MM.1S (cell line): ENCODE data around the gene CAMK2A.

Experiments
- DNase-seq: peaks from one replicate; pipeline ENCODE4 v3.0.0-alpha.2; 2015
- H2AFZ ChIP-seq: fragments of 300-600 bp; sonication (generic); 2 replicates; pipeline ENCODE4 v1.6.0; 2016; ENCODE audit warnings: antibody characterized with exemption, low read length
- H3F3A ChIP-seq: fragments of 300-600 bp; sonication (generic); 2 replicates; pipeline ENCODE4 v1.6.1; 2016; ENCODE audit warnings: mild to moderate bottlenecking, antibody characterized with exemption, low read length, moderate library complexity, mixed read lengths; ENCODE audit not compliant: insufficient read depth
- H3K27ac ChIP-seq: fragments of 300-600 bp; sonication (generic); 2 replicates; pipeline ENCODE4 v1.5.1; 2016; ENCODE audit warnings: mild to moderate bottlenecking, low read length
- H3K27me3 ChIP-seq: fragments of 300-600 bp; sonication (generic); replicated peaks from 2 replicates; pipeline ENCODE4 v1.6.0; 2016; ENCODE audit warnings: low read length; ENCODE audit not compliant: insufficient read depth
- H3K36me3 ChIP-seq: fragments of 300-600 bp; sonication (generic); replicated peaks from 2 replicates; pipeline ENCODE4 v1.6.1; 2016; ENCODE audit warnings: mild to moderate bottlenecking, low read length, mixed read lengths; ENCODE audit not compliant: insufficient read depth
- H3K4me1 ChIP-seq: fragments of 300-600 bp; sonication (generic); 2 replicates; pipeline ENCODE4 v1.6.1; 2016; ENCODE audit warnings: low read length, mixed read lengths
- H3K4me2 ChIP-seq: fragments of 300-600 bp; sonication (generic); 2 replicates; pipeline ENCODE4 v1.6.0; 2016; ENCODE audit warnings: low read depth, low read length
- H3K4me3 ChIP-seq: fragments of 300-600 bp; sonication (generic); 2 replicates; pipeline ENCODE4 v1.5.1; 2016; ENCODE audit warnings: low read length, mixed read lengths
- H3K79me2 ChIP-seq: fragments of 300-600 bp; sonication (generic); 2 replicates; pipeline ENCODE4 v1.6.1; 2016; ENCODE audit warnings: mixed run types, low read length, mixed read lengths
- H3K9ac ChIP-seq: fragments of 300-600 bp; sonication (generic); 2 replicates; pipeline ENCODE4 v1.6.1; 2016; ENCODE audit warnings: low read length, mixed read lengths
- H3K9me2 ChIP-seq: fragments of 300-600 bp; sonication (generic); replicated peaks from 2 replicates; pipeline ENCODE4 v1.6.1; 2016; ENCODE audit warnings: mild to moderate bottlenecking, low read length, mixed read lengths; ENCODE audit not compliant: insufficient read depth
- H3K9me3 ChIP-seq: fragments of 300-600 bp; sonication (generic); replicated peaks from 2 replicates; pipeline ENCODE4 v1.6.1; 2016; ENCODE audit warnings: mild to moderate bottlenecking, low read length, mixed read lengths; ENCODE audit not compliant: insufficient read depth
- H4K20me1 ChIP-seq: fragments of 300-600 bp; sonication (generic); 2 replicates; pipeline ENCODE4 v1.6.1; 2016; ENCODE audit warnings: mild to moderate bottlenecking, low read length, moderate library complexity, mixed read lengths; ENCODE audit not compliant: insufficient read depth
- CTCF ChIP-seq: fragments of 300-600 bp; sonication (generic); IDR thresholded peaks from 2 replicates; pipeline ENCODE4 v1.5.1; 2016; ENCODE audit warnings: antibody characterized with exemption, low read length, mixed read lengths
- EZH2 ChIP-seq: fragments of 300-600 bp; sonication (generic); optimal IDR thresholded peaks from 2 replicates; pipeline ENCODE3; 2017; ENCODE audit warnings: low read depth, mild to moderate bottlenecking, antibody characterized with exemption, low read length, mixed read lengths
- EZH2phosphoT487 ChIP-seq: fragments of 300-600 bp; sonication (generic); IDR thresholded peaks from 2 replicates; pipeline ENCODE4 v1.6.1; 2018; ENCODE audit warnings: antibody characterized with exemption, low read length

CAMK2A gene

GRCh38 chr5:150245111-150245789 lies 44.3 kb downstream of the CAMK2A start:
- no peak for TF ChIP-seq CTCF
- TF ChIP-seq EZH2 = no peak
- TF ChIP-seq EZH2phosphoT487 = no peak
- Histone ChIP-seq H3K9me3 (no peaks in the 10 kb centered on the region), H3K9ac (no peak overlapping the region), H3K9me2 (no peaks in the 10 kb centered on the region), H3K36me3 (no peaks in the 10 kb centered on the region), H3F3A (no peaks in the 10 kb centered on the region), H3K27me3 (no peaks in the 10 kb centered on the region), H3K27ac (no peak overlapping the region), H3K4me3 (no peak overlapping the region), H3K4me2 (no peak overlapping the region), H4K20me1 (no peaks in the 10 kb centered on the region), H3K4me1 (no peaks in the 10 kb centered on the region), H3K79me2 (no peaks in the 10 kb centered on the region), H2AFZ (no peak overlapping the region)
- no peak for DNase-seq

- no peak overlapping the region for H3K27ac ChIP-seq
- no peak for TF ChIP-seq EZH2
- TF ChIP-seq EZH2phosphoT487 = no peak
- TF ChIP-seq CTCF = no peak
- H3K9ac ChIP-seq = no peak overlapping the region
- no peak overlapping the region for H3K4me3 ChIP-seq
- H3K36me3 ChIP-seq = no peaks in the 10 kb centered on the region
- no peak for DNase-seq
- H3K79me2 ChIP-seq = no peaks in the 10 kb centered on the region
- H2AFZ ChIP-seq = no peak overlapping the region
- no peaks in the 10 kb centered on the region for H4K20me1 ChIP-seq
- H3K4me2 ChIP-seq = no peak overlapping the region
- no peaks in the 10 kb centered on the region for H3K4me1 ChIP-seq
- no peaks in the 10 kb centered on the region for H3K9me3 ChIP-seq
- no peaks in the 10 kb centered on the region for H3K9me2 ChIP-seq
- H3F3A ChIP-seq = no peaks in the 10 kb centered on the region
- no peaks in the 10 kb centered on the region for H3K27me3 ChIP-seq
Observed at GRCh38 chr5:150244209-150244608, 45.4 kb downstream of the CAMK2A start.

GRCh38 chr5:150243590-150243989 lies 46.0 kb downstream of the CAMK2A start:
- Histone ChIP-seq H3K9me2 (no peaks in the 10 kb centered on the region), H3K4me3 (no peak overlapping the region), H3K9me3 (no peaks in the 10 kb centered on the region), H4K20me1 (no peaks in the 10 kb centered on the region), H3K36me3 (no peaks in the 10 kb centered on the region), H3K79me2 (no peaks in the 10 kb centered on the region), H3K27me3 (no peaks in the 10 kb centered on the region), H2AFZ (no peak overlapping the region), H3K4me2 (no peak overlapping the region), H3K27ac (no peak overlapping the region), H3K9ac (no peak overlapping the region), H3F3A (no peaks in the 10 kb centered on the region), H3K4me1 (no peaks in the 10 kb centered on the region)
- TF ChIP-seq EZH2 (no peak), EZH2phosphoT487 (no peak), CTCF (no peak)
- DNase-seq = no peak
